ENCODE data around the gene ZBTB7C. TPM values are rescaled to one million over a fixed set of nuclear protein-coding genes. Genes with fewer than 3 reads are reported as not detected.

Gene ZBTB7C
- total and polyA plus RNA-seq, 9 of the 15 experiments (the other 6 are each of a cell fraction or from before 2014, with no cell fraction given): not detected

GRCh38 chr18:48297139-48297538, 112.0 kb downstream of the ZBTB7C start:
- no peak overlapping the region for H3K4me3 ChIP-seq
- no TSS peak for BruUV-seq (replicated peaks)
- H3K4me1 ChIP-seq (replicated peaks in 1 of 2; ENCODE audit: control insufficient read depth in 2 of 2, insufficient read depth in 2 of 2, low read length in 2 of 2): peaks cover 0 to 9% of the 10 kb centered on the region in 2 experiments; a peak in 3 of 5 replicates
- H4K20me1 ChIP-seq (replicated peaks; ENCODE audit: control insufficient read depth, insufficient read depth, low read length): no peaks in the 10 kb centered on the region
- no peaks in the 10 kb centered on the region for H3K79me2 ChIP-seq (ENCODE audit: control insufficient read depth, insufficient read depth, low read length)
- H3K27me3 ChIP-seq (ENCODE audit: control insufficient read depth in 2 of 2, insufficient read depth in 2 of 2, low read length in 2 of 2): no peaks in the 10 kb centered on the region; a peak in 1 of 5 replicates
- in situ Hi-C loops (cut with MboI): no loop called here
- H2AFZ ChIP-seq (ENCODE audit: low read depth, low read length): no peak overlapping the region
- ChIA-PET CTCF (ENCODE audit: low intra/inter-chr PET ratio) (no interaction called here), POLR2A (no interaction called here)
- no peak overlapping the region for H3K27ac ChIP-seq (ENCODE audit: extremely low read depth, low read depth, low read length)
- H3K9me1 ChIP-seq (ENCODE audit: control insufficient read depth, insufficient read depth, low read length): no peaks in the 10 kb centered on the region
- intact Hi-C loops (cut with micrococcal nuclease): no loop called here
- no peak overlapping the region for H3K9ac ChIP-seq (ENCODE audit: insufficient read depth in 1 of 2, low read depth in 2 of 2, low read length in 2 of 2)
- no peak for FAIRE-seq
- no peak for ATAC-seq
- no peaks in the 10 kb centered on the region for H3K36me3 ChIP-seq (ENCODE audit: control insufficient read depth, insufficient read depth, low read length)
- no peak for DNase-seq (ENCODE audit: extremely low read depth in 1 of 4, low spot score in 3 of 4)
- 3% methylated on average over 4 of the region's 4 CpGs for WGBS (ENCODE audit: insufficient coverage, low coverage, missing lambda C conversion rate)
- H3K4me2 ChIP-seq (ENCODE audit: insufficient read depth, low read length): no peak overlapping the region
- H3K9me3 ChIP-seq (replicated peaks; ENCODE audit: control insufficient read depth, insufficient read depth, low read depth, low read length): no peaks in the 10 kb centered on the region
- TF ChIP-seq HEY1 (CRISPR knock-in tag; IDR thresholded peaks at IDR 0.05; ENCODE audit: borderline replicate concordance) (no peak), AFF1 (IDR thresholded peaks at IDR 0.05; ENCODE audit: low read depth in 1 of 2, partially characterized antibody in 2 of 2) (no peak), WHSC1 (IDR thresholded peaks at IDR 0.05; ENCODE audit: low read length) (no peak), MYBL2 (IDR thresholded peaks at IDR 0.05; ENCODE audit: low read depth) (no peak), MYBL2 (CRISPR knock-in tag; IDR thresholded peaks at IDR 0.05; ENCODE audit: borderline replicate concordance) (no peak), NCOA2 (IDR thresholded peaks at IDR 0.05; ENCODE audit: partially characterized antibody in 2 of 2) (no peak), HIVEP1 (CRISPR knock-in tag; IDR thresholded peaks at IDR 0.05) (no peak), TFE3 (CRISPR knock-in tag; IDR thresholded peaks at IDR 0.05) (no peak), NELFE (IDR thresholded peaks at IDR 0.05; ENCODE audit: insufficient read depth, insufficient read length) (no peak), ZNF436 (CRISPR knock-in tag; IDR thresholded peaks at IDR 0.05) (no peak), MECOM (CRISPR knock-in tag; IDR thresholded peaks at IDR 0.05) (no peak), SAP30 (IDR thresholded peaks at IDR 0.05; ENCODE audit: borderline replicate concordance, insufficient read depth, low read depth, low read length, poor library complexity, severe bottlenecking) (no peak), HCFC1 (IDR thresholded peaks at IDR 0.05; ENCODE audit: low read depth, low read length) (no peak), ZNF140 (CRISPR knock-in tag; IDR thresholded peaks at IDR 0.05) (no peak), CREB3 (tag; conservative IDR thresholded peaks at IDR 0.05; ENCODE audit: low read depth) (no peak), TBP (optimal IDR thresholded peaks at IDR 0.05; ENCODE audit: low read depth, low read length) (no peak), ETS2 (tag; IDR thresholded peaks at IDR 0.05; ENCODE audit: borderline replicate concordance, poor library complexity, severe bottlenecking) (no peak)

All from K562 (cell line).